Neural progenitor cell (in vitro differentiated cells): Measurements from ENCODE around the gene ATG10. TPM values are rescaled to one million over a fixed set of nuclear protein-coding genes. Genes with fewer than 3 reads are reported as not detected.
"Not testable (repeated sequence)": the region's sequence is repeated elsewhere in the genome, so short reads cannot be mapped to it uniquely, and the experiment has no call there.

Source experiments
- DNase-seq: peaks from one replicate; pipeline ENCODE4 v3.0.0-alpha.2; 2016; ENCODE audit warnings: low spot score
- H2AFZ ChIP-seq: fragments of 200-600 bp; sonication (generic); replicated peaks from 2 replicates; pipeline ENCODE4 v1.6.1; 2016; ENCODE audit warnings: antibody characterized with exemption
- H3F3A ChIP-seq: fragments of 200-600 bp; sonication (generic); 2 replicates; pipeline ENCODE4 v1.6.1; 2016; ENCODE audit warnings: antibody characterized with exemption, low read depth
- H3K27ac ChIP-seq: fragments of 200-600 bp; sonication (generic); 2 replicates; pipeline ENCODE4 v1.5.1; 2016; ENCODE audit warnings: mild to moderate bottlenecking
- H3K27me3 ChIP-seq: fragments of 200-600 bp; sonication (generic); 2 replicates; pipeline ENCODE4 v1.6.1; 2016; ENCODE audit warnings: mild to moderate bottlenecking, moderate library complexity
- H3K36me3 ChIP-seq: fragments of 200-600 bp; sonication (generic); 2 replicates; pipeline ENCODE4 v1.5.1; 2016
- H3K4me1 ChIP-seq: fragments of 200-600 bp; sonication (generic); 2 replicates; pipeline ENCODE4 v1.6.1; 2016; ENCODE audit warnings: mixed run types
- H3K4me2 ChIP-seq: fragments of 200-600 bp; sonication (generic); 2 replicates; pipeline ENCODE4 v1.6.1; 2016
- H3K4me3 ChIP-seq: fragments of 200-600 bp; sonication (generic); 2 replicates; pipeline ENCODE4 v1.5.1; 2016
- H3K79me2 ChIP-seq: fragments of 200-600 bp; sonication (generic); 2 replicates; pipeline ENCODE4 v1.6.1; 2016; ENCODE audit warnings: low read depth
- H3K9ac ChIP-seq: fragments of 200-600 bp; sonication (generic); 2 replicates; pipeline ENCODE4 v1.6.1; 2016
- H3K9me3 ChIP-seq: fragments of 200-600 bp; sonication (generic); 2 replicates; pipeline ENCODE4 v1.5.1; 2016; ENCODE audit warnings: low read depth
- H4K20me1 ChIP-seq: fragments of 200-600 bp; sonication (generic); 2 replicates; pipeline ENCODE4 v1.6.1; 2016; ENCODE audit warnings: low read depth
- H3K27ac Mint-ChIP-seq: 3 replicates; pipeline ENCODE4 v1.8.0; 2021; ENCODE audit warnings: mixed read lengths
- H3K27me3 Mint-ChIP-seq: 2 replicates; pipeline ENCODE4 v1.8.0; 2022; ENCODE audit warnings: low read depth, mild to moderate bottlenecking, inconsistent platforms, moderate library complexity, mixed read lengths; ENCODE audit not compliant: insufficient read depth
- H3K36me3 Mint-ChIP-seq: 3 replicates; pipeline ENCODE4 v1.8.0; 2021; ENCODE audit warnings: mixed read lengths
- H3K4me1 Mint-ChIP-seq: 3 replicates; pipeline ENCODE4 v1.8.0; 2021; ENCODE audit warnings: mixed read lengths
- H3K4me3 Mint-ChIP-seq: 3 replicates; pipeline ENCODE4 v1.8.0; 2021; ENCODE audit warnings: mild to moderate bottlenecking, moderate library complexity, mixed read lengths
- H3K9me3 Mint-ChIP-seq: 3 replicates; pipeline ENCODE4 v1.8.0; 2020; ENCODE audit warnings: mixed read lengths
- EZH2 ChIP-seq: fragments of 200-600 bp; sonication (generic); IDR thresholded peaks from 2 replicates; pipeline ENCODE4 v1.6.1; 2017; ENCODE audit warnings: antibody characterized with exemption, mild to moderate bottlenecking, moderate library complexity
- EZH2phosphoT487 ChIP-seq: fragments of 200-600 bp; sonication (generic); IDR thresholded peaks from 2 replicates; pipeline ENCODE4 v1.6.1; 2017; ENCODE audit warnings: antibody characterized with exemption
- total RNA-seq: library from RNA; depleted of rRNA; stranded (reverse); fragments of >200 nt; gene quantifications from 2 replicates; pipeline ENCODE4 v1.2.3, GENCODE V29; 2015; ENCODE audit warnings: low replicate concordance
- TF ChIP-seq, protein P1 (sequence below): fragments of 200-600 bp; sonication (generic); IDR thresholded peaks from 2 replicates; pipeline ENCODE4 v1.5.1; 2017; ENCODE audit warnings: antibody characterized with exemption, mild to moderate bottlenecking

ATG10 gene
- total RNA-seq, 1 donor from 2014 or later = 13.4 TPM

DNA sequence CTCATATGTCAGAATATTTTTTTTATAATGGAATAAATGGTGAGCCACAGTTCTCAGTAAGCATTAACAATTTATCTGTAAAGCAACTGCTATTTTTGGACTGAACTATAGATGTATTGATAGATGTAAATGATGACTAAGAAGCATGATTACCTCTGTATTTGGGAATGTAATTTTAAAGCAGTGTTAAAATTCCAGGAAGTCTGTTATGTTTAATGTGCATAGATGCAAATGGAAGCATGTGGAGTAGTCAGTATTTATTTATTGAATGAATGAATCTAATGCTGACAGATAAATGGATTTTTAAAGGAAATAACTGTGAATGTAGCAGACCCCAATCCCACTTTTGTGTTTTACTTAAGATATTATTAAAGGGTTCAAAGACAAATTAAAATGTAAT is 95.0 kb downstream of the ATG10 start:
- Histone ChIP-seq H2AFZ (no peak overlapping the region), H3K4me2 (no peak overlapping the region), H3F3A (no peaks in the 10 kb centered on the region), H3K27me3 (no peaks in the 10 kb centered on the region), H4K20me1 (no peaks in the 10 kb centered on the region), H3K4me3 (no peak overlapping the region), H3K9me3 (no peaks in the 10 kb centered on the region), H3K79me2 (no peaks in the 10 kb centered on the region), H3K36me3 (no peaks in the 10 kb centered on the region), H3K27ac (no peak overlapping the region), H3K4me1 (no peaks in the 10 kb centered on the region), H3K9ac (no peak overlapping the region)
- no peak for TF ChIP-seq EZH2
- no peak for TF ChIP-seq EZH2phosphoT487
- TF ChIP-seq, protein P1, sequence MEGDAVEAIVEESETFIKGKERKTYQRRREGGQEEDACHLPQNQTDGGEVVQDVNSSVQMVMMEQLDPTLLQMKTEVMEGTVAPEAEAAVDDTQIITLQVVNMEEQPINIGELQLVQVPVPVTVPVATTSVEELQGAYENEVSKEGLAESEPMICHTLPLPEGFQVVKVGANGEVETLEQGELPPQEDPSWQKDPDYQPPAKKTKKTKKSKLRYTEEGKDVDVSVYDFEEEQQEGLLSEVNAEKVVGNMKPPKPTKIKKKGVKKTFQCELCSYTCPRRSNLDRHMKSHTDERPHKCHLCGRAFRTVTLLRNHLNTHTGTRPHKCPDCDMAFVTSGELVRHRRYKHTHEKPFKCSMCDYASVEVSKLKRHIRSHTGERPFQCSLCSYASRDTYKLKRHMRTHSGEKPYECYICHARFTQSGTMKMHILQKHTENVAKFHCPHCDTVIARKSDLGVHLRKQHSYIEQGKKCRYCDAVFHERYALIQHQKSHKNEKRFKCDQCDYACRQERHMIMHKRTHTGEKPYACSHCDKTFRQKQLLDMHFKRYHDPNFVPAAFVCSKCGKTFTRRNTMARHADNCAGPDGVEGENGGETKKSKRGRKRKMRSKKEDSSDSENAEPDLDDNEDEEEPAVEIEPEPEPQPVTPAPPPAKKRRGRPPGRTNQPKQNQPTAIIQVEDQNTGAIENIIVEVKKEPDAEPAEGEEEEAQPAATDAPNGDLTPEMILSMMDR = no peak
- no peaks in the 10 kb centered on the region for H3K36me3 Mint-ChIP-seq
- H3K4me3 Mint-ChIP-seq = no peak overlapping the region
- no peak for DNase-seq
- H3K4me1 Mint-ChIP-seq = no peaks in the 10 kb centered on the region
- H3K9me3 Mint-ChIP-seq = no peaks in the 10 kb centered on the region
- no peaks in the 10 kb centered on the region for H3K27me3 Mint-ChIP-seq
- no peak overlapping the region for H3K27ac Mint-ChIP-seq

DNA sequence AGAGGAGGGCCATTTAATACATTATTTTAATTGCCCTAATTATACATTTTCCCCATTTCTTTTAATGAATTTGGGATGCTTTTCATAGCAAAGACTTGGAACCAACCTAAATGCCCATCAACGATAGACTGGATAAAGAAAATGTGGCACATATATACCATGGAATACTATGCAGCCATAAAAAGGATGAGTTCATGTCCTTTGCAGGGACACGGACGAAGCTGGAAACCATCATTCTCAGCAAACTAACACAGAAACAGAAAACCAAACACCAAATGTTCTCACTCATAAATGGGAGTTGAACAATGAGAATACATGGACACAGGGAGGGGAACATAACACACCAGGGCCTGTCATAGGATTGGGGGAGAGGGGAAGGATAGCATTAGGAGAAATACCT is 96.2 kb downstream of the ATG10 start:
- not testable (repeated sequence) for H3F3A ChIP-seq, H3K9me3 Mint-ChIP-seq, H3K36me3 ChIP-seq

DNA sequence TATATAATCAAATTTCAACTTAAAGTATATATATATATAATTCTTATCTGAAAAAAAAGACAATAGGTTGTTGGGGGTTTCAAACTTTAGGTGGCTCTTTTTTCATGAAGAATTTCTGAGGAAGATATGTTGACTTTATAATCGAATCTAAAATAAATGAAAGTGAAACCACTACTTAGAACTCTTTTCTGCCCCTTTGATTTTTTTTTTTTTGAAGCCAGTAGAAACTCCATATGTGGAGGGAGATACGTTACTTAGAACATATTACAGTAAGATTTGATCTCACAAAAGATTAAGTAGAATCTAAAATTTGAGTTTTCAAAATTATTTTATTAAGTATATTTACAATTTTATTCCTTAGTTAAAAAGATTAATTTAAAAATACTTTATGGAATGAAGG is 96.9 kb downstream of the ATG10 start:
- Mint-ChIP-seq H3K4me1 (peaks cover 5% of the 10 kb centered on the region), H3K27ac (no peak overlapping the region), H3K27me3 (no peaks in the 10 kb centered on the region), H3K36me3 (no peaks in the 10 kb centered on the region), H3K9me3 (no peaks in the 10 kb centered on the region), H3K4me3 (no peak overlapping the region)
- Histone ChIP-seq H3K4me2 (no peak overlapping the region), H3K9me3 (no peaks in the 10 kb centered on the region), H3K36me3 (no peaks in the 10 kb centered on the region), H3K27me3 (no peaks in the 10 kb centered on the region), H3K27ac (no peak overlapping the region), H3K4me1 (no peaks in the 10 kb centered on the region), H4K20me1 (no peaks in the 10 kb centered on the region), H3K9ac (no peak overlapping the region), H3F3A (no peaks in the 10 kb centered on the region), H2AFZ (no peak overlapping the region), H3K79me2 (no peaks in the 10 kb centered on the region), H3K4me3 (no peak overlapping the region)
- TF ChIP-seq EZH2phosphoT487 = no peak
- TF ChIP-seq, protein P1 = no peak
- no peak for TF ChIP-seq EZH2
- no peak for DNase-seq

More for the DNA sequence above, 96.2 kb downstream of the ATG10 start:
- H3K27me3 Mint-ChIP-seq, H3K4me1 ChIP-seq, H3K9ac ChIP-seq, H3K79me2 ChIP-seq, H3K27me3 ChIP-seq, DNase-seq, H4K20me1 ChIP-seq, H3K9me3 ChIP-seq, H3K4me3 Mint-ChIP-seq, H3K4me3 ChIP-seq, H3K4me2 ChIP-seq, H3K36me3 Mint-ChIP-seq, H3K27ac Mint-ChIP-seq, H3K27ac ChIP-seq, H3K4me1 Mint-ChIP-seq, H2AFZ ChIP-seq: not testable (repeated sequence)

DNA sequence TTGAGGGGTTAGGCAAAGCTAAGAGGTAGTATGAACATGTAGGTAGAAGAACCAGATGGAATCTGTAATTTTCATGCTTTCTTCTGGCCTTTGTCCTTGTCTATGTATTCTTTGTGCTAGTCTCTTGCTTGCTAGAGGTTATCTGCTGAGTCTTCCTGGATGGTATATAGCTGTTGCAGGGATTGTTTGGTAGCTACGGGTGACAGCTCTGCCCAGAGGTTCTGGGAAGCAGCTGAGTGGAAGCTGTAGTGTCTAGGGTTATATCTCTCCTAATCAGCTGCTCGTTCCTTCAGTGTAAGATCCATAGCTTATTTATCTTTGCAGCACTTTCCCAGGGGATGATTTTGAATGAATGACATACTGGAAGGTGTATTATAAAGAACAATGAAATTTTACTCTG is 100.3 kb downstream of the ATG10 start:
- H3K4me1 ChIP-seq = peaks cover 10% of the 10 kb centered on the region
- TF ChIP-seq, protein P1 = no peak
- no peak for TF ChIP-seq EZH2phosphoT487
- no peak for TF ChIP-seq EZH2
- no peaks in the 10 kb centered on the region for H3K9me3 ChIP-seq
- no peak overlapping the region for H3K4me3 ChIP-seq
- H3F3A ChIP-seq = no peaks in the 10 kb centered on the region
- no peaks in the 10 kb centered on the region for H3K27me3 ChIP-seq
- Mint-ChIP-seq H3K27me3 (no peaks in the 10 kb centered on the region), H3K4me1 (peaks cover 15% of the 10 kb centered on the region), H3K36me3 (no peaks in the 10 kb centered on the region), H3K27ac (no peak overlapping the region), H3K9me3 (no peaks in the 10 kb centered on the region), H3K4me3 (no peak overlapping the region)
- H2AFZ ChIP-seq = no peak overlapping the region
- H3K4me2 ChIP-seq = no peak overlapping the region
- no peaks in the 10 kb centered on the region for H3K79me2 ChIP-seq
- H4K20me1 ChIP-seq = no peaks in the 10 kb centered on the region
- no peak for DNase-seq
- H3K9ac ChIP-seq = no peak overlapping the region
- H3K36me3 ChIP-seq = no peaks in the 10 kb centered on the region
- no peak overlapping the region for H3K27ac ChIP-seq
